Upper lobe of left lung (tissue), 4 donors: ENCODE data around the gene ARNT2.

Source experiments
- EP300 ChIP-seq, 4 donors: sonication (generic); formaldehyde crosslinking; IDR thresholded peaks; one replicate each; pipeline ENCODE4 v1.5.1; 2017; ENCODE audit warnings: antibody characterized with exemption in 4 of 4, control low read depth in 2 of 4
- POLR2A ChIP-seq, 4 donors: fragments of 450-650 bp; IDR thresholded peaks; one replicate each; pipeline ENCODE4 v1.5.1; 2016 to 2017; ENCODE audit warnings: antibody characterized with exemption in 4 of 4, mild to moderate bottlenecking in 2 of 4
- POLR2AphosphoS5 ChIP-seq, 2 donors: sonication (generic); formaldehyde crosslinking; IDR thresholded peaks; one replicate each; pipeline ENCODE4 v1.5.1; 2017; ENCODE audit warnings: antibody characterized with exemption in 2 of 2
- TF ChIP-seq, protein P1 (sequence below), 6 experiments: fragments of 450-650 bp in 4 of 6; fragments of 200-600 bp in 2 of 6; sonication (generic) in 2 of 6; IDR thresholded peaks; one replicate each; pipeline ENCODE4 v1.5.1; 2016 to 2019; ENCODE audit warnings: antibody characterized with exemption in 6 of 6

DNA sequence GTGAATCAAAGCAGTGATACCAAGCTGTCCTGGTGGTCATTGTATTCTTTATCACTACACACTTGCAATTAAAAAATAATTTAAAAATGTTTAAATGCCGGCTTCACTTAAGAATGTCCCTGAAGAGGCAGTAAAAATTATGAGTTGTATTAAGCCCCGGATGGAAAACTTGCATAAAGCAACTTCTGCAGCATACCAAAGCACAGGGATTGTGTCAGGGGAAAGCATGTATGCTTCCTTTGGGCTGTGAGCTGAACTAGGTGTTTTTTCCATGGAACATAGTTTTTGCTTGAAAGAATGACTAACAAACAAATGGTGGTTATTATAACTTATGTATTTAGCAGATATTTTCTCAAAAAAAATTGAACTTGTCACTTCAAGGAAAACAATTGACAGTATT is 143.1 kb downstream of the ARNT2 start:
- TF ChIP-seq, protein P1, sequence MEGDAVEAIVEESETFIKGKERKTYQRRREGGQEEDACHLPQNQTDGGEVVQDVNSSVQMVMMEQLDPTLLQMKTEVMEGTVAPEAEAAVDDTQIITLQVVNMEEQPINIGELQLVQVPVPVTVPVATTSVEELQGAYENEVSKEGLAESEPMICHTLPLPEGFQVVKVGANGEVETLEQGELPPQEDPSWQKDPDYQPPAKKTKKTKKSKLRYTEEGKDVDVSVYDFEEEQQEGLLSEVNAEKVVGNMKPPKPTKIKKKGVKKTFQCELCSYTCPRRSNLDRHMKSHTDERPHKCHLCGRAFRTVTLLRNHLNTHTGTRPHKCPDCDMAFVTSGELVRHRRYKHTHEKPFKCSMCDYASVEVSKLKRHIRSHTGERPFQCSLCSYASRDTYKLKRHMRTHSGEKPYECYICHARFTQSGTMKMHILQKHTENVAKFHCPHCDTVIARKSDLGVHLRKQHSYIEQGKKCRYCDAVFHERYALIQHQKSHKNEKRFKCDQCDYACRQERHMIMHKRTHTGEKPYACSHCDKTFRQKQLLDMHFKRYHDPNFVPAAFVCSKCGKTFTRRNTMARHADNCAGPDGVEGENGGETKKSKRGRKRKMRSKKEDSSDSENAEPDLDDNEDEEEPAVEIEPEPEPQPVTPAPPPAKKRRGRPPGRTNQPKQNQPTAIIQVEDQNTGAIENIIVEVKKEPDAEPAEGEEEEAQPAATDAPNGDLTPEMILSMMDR (IDR thresholded peaks at IDR 0.05): no peak
- TF ChIP-seq POLR2AphosphoS5 (IDR thresholded peaks at IDR 0.05) (no peak), POLR2A (IDR thresholded peaks at IDR 0.05) (no peak), EP300 (IDR thresholded peaks at IDR 0.05) (no peak)
